ENCODE measurements around the gene LPAR1.

LPAR1 gene

GRCh38 chr9:111034170-111034897 lies 3.9 kb downstream of the LPAR1 start:
- TF ChIP-seq CTCF (IDR thresholded peaks at IDR 0.05; ENCODE audit: low read depth, low read length): no peak
- peak overlapping the region; percentile 95 for H3K4me3 ChIP-seq (ENCODE audit: low read depth, low read length)

DNA sequence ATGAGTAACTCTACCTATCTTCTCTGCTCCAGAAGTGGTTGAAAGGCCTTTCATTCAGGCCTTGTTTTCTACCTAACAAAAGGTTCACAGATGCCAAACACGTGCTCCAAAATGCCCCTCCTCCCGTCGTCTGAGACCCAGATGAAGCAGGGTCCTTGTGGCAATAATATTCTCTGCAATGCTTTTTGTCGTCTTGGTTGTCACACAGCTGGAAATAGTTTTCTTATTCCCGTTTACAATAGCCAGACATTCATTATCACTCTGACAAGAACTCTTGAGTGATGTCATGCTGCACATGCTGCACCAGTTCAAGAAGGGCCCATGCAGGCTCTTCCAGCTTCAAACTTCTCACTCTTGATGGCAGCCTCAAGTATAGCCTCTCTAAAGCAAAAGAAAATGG lies 7.8 kb downstream of the LPAR1 start:
- no peak overlapping the region for H3K4me3 ChIP-seq (ENCODE audit: low read depth, low read length)
- TF ChIP-seq CTCF (IDR thresholded peaks at IDR 0.05; ENCODE audit: low read depth, low read length): no peak

DNA sequence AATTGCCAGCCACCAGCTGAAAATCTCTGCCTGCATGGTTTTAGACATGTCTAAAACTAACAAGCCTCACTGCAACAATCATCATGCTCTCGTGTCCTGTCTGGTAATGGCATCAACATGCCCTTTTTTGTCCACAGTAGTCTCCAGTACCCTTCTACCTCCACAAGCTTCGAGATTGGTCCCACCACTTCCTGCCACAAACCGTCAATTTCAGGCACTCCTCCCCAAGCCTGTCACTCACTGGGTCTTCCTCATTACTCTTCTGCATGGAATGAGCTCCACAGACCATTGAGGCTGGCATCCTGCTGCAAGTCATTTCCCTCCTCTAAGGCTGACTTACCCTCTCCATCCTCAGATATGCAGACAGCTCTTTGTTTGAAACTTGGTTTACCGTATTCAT lies 9.0 kb downstream of the LPAR1 start:
- no peak overlapping the region for H3K4me3 ChIP-seq (ENCODE audit: low read depth, low read length)
- TF ChIP-seq CTCF (IDR thresholded peaks at IDR 0.05; ENCODE audit: low read depth, low read length): no peak

GRCh38 chr9:111027798-111028197 lies 10.5 kb downstream of the LPAR1 start:
- H3K4me3 ChIP-seq (ENCODE audit: low read depth, low read length): no peak overlapping the region
- no peak for TF ChIP-seq CTCF (IDR thresholded peaks at IDR 0.05; ENCODE audit: low read depth, low read length)

DNA sequence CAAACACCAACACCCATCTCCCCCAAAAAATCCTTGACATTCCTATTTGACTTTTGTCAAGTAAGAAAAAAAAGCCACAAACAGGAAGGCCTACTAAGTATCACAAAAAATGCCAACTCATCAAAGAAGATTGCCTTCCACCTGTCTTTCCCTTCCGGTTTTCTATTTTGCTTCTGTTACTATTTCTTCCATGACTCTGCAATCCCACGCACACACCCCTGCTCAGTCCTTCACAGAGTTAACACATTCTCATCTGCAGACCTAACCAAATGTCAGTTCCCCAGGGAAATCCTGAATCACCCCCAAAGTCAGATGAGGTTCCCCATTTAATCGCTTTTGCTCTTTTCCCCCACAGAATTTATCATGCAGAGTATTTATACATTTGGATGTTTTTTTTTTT lies 15.1 kb downstream of the LPAR1 start:
- no peak for TF ChIP-seq CTCF (IDR thresholded peaks at IDR 0.05; ENCODE audit: low read depth, low read length)
- H3K4me3 ChIP-seq (ENCODE audit: low read depth, low read length): no peak overlapping the region

DNA sequence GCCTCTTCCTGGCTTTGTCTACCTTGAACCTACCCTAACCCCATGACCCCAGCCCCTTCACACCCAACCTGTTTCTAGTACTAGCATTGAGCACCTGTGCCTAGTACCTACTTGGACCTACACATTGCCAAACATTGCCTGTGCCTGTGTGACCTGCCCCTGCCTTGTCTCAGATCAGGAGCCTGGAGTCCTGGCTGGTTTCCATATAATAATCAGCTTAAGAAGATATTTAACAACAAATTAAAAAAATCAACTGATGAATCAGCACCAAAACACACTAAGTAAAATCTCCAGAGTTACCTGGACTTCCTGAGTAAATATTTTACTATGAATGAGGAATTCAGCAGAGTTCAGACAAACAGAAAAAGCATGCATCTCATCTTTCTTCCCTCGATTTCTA lies 17.7 kb downstream of the LPAR1 start:
- TF ChIP-seq CTCF (IDR thresholded peaks at IDR 0.05; ENCODE audit: low read depth, low read length): no peak
- H3K4me3 ChIP-seq (ENCODE audit: low read depth, low read length): no peak overlapping the region

DNA sequence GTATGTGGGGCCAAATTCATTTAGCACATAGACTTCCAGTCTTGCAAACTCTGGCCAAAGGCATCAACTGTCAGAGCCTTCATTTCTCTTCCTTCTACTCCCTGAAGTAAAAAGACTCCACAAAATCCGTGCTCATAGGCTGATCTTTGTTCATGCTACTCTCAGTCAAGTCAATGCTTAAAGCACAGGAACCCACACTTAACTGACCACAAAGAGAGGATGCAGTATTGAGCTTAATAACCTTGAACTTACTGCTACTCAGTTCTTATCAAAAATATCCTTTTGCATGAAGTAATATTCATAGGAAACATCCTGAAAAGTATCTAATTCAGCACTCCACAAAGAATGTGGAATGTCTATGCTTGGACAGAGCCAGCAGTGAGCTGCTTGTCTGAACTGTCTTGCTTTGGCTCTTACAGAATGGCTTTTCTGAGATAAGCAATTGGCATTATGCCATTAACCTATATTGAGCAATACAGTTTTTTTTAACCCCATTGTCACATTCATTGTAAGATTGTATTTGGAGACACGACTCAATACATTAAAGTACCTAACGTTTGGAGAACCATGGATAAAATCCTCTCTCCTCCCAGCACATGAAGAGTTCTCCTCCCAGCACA lies 21.7 kb downstream of the LPAR1 start:
- H3K4me3 ChIP-seq (ENCODE audit: low read depth, low read length): no peak overlapping the region
- TF ChIP-seq CTCF (IDR thresholded peaks at IDR 0.05; ENCODE audit: low read depth, low read length): no peak

Measured in WI38 (cell line).